OCI-LY7 (cell line): ENCODE data around the gene NF1.

Source experiments
- EZH2phosphoT487 ChIP-seq: fragments of 200-600 bp; sonication (generic); IDR thresholded peaks from 2 replicates; pipeline ENCODE4 v1.6.1; 2018; ENCODE audit warnings: low read depth, borderline replicate concordance, mild to moderate bottlenecking, mixed run types, antibody characterized with exemption, low read length, moderate library complexity, mixed read lengths
- TF ChIP-seq, protein P1 (sequence below): fragments of 200-600 bp; sonication (generic); conservative IDR thresholded peaks from 2 replicates; pipeline ENCODE4 v1.5.1; 2014; ENCODE audit warnings: mild to moderate bottlenecking, antibody characterized with exemption, low read length, moderate library complexity, mixed read lengths

DNA sequence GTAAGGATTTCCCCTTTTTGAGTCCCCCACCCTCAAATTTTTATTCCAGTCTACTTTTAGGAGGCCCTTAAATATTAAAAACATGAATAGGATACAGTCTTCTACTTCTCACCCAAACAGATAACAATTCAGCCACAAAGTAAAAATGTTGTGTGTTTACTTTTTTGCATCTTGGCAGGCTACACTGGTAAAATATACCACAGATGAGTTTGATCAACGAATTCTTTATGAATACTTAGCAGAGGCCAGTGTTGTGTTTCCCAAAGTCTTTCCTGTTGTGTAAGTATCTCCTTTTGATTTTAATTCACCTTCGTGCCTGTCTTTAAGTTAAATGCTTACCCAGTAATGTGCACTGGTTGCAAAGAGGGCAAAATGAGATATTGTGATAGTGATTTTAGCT is 262.3 kb downstream of the NF1 start:
- TF ChIP-seq, protein P1, sequence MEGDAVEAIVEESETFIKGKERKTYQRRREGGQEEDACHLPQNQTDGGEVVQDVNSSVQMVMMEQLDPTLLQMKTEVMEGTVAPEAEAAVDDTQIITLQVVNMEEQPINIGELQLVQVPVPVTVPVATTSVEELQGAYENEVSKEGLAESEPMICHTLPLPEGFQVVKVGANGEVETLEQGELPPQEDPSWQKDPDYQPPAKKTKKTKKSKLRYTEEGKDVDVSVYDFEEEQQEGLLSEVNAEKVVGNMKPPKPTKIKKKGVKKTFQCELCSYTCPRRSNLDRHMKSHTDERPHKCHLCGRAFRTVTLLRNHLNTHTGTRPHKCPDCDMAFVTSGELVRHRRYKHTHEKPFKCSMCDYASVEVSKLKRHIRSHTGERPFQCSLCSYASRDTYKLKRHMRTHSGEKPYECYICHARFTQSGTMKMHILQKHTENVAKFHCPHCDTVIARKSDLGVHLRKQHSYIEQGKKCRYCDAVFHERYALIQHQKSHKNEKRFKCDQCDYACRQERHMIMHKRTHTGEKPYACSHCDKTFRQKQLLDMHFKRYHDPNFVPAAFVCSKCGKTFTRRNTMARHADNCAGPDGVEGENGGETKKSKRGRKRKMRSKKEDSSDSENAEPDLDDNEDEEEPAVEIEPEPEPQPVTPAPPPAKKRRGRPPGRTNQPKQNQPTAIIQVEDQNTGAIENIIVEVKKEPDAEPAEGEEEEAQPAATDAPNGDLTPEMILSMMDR: no peak
- no peak for TF ChIP-seq EZH2phosphoT487
